Choroid plexus epithelial cell (primary cell): Measurements from ENCODE around the gene MAP1S.

Experiments used
- DNase-seq: peaks from one replicate; pipeline ENCODE4 v3.0.0-alpha.2; 2010; ENCODE audit warnings: low read depth
- H3K4me3 ChIP-seq: 2 replicates; pipeline ENCODE4 v1.5.1; 2011; ENCODE audit warnings: low read depth, mild to moderate bottlenecking, control low read depth, low read length, moderate library complexity
- TF ChIP-seq, protein P1 (sequence below): conservative IDR thresholded peaks from 2 replicates; pipeline ENCODE4 v1.5.1; 2011; ENCODE audit warnings: low read depth, mild to moderate bottlenecking, control low read depth, inconsistent platforms, low read length, moderate library complexity

The MAP1S gene

DNA sequence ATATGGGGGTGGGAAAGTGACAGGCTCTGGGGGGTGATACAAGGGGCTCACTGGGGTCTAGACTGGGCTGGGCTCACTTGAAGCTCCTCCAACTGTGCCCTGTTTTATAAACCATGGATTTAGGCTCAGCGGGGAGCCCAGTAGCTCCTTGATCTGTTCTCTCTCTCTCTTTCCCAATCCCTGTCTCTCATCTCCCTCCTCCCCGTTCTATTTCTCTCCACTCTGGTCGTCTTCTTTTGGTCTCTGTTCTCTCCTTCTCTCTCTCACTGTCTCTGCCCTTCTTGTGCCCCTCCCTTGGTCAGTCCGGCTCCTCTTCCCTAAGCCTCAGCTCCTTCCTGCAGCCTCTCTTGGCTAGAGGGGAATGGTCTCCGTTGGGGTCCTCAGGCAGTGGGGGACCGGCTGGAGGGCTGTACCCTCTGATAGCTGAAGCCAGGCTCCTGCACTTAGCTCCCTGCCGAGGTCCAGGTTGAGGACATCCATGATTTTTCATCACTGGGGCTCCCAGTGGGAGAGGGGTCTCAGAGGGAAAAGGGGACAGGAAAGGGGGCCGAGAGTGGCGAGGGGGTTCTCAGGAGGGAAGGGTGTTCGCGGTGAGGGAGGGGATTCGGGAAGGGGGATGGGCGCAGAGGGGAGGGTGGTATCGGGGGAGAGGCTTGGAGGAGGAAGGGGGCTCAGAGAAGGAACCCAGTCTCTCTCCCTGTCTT, 39.6 kb upstream of the MAP1S start:
- no peak for DNase-seq
- TF ChIP-seq, protein P1, sequence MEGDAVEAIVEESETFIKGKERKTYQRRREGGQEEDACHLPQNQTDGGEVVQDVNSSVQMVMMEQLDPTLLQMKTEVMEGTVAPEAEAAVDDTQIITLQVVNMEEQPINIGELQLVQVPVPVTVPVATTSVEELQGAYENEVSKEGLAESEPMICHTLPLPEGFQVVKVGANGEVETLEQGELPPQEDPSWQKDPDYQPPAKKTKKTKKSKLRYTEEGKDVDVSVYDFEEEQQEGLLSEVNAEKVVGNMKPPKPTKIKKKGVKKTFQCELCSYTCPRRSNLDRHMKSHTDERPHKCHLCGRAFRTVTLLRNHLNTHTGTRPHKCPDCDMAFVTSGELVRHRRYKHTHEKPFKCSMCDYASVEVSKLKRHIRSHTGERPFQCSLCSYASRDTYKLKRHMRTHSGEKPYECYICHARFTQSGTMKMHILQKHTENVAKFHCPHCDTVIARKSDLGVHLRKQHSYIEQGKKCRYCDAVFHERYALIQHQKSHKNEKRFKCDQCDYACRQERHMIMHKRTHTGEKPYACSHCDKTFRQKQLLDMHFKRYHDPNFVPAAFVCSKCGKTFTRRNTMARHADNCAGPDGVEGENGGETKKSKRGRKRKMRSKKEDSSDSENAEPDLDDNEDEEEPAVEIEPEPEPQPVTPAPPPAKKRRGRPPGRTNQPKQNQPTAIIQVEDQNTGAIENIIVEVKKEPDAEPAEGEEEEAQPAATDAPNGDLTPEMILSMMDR: no peak
- H3K4me3 ChIP-seq: no peak overlapping the region

GRCh38 chr19:17680230-17680722, 39.0 kb upstream of the MAP1S start:
- peak; percentile 52 for DNase-seq
- TF ChIP-seq, protein P1: no peak
- no peak overlapping the region for H3K4me3 ChIP-seq

DNA sequence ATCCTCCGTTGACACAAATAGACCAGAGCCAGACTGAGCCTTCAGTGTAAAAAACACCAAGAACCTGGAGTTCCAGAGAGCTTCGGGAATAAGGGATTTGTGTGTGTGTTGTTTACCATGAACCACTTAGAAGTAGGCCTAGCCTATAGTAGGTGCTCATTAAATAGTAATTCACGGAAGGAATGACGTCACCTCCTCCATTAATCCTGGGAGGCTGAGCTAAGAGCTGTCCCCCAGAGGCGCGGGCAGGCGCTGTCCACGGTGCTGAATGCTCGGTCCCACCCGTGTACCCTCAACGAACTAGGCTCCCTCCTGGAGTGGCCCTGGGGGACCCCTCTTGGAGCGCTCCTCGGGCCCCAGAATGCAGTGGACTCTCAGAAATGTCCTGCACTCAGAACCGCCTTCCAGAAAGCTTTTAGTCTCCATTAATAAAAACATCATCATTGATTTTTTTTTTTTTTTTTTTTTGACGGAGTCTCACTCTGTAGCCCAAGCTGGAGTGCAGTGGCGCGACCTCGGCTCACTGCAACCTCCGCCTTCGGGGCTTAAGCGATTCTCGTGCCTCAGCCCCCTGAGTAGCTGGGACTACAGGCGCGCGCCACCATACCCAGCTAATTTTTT, 37.7 kb upstream of the MAP1S start:
- DNase-seq: peak; percentile 49
- TF ChIP-seq, protein P1: no peak

DNA sequence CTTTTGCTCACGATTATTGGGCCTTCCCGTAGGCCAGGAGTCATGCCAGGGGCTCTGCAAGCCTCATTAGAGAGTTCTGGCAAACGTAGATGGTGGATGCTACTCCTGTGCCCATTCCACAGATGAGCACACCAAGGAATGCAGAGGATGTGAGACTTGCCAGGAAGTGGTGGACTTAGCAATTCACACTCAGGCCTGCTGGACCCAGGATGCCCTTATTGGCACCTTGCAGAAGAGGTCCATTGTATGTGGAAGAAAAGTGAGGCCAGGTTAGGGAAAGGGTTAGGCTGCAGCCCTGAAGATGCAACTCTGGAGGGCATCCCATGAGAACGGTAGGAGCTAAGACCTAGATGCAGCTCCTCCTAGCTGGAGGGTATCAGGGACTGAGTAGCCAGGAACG, 37.0 kb upstream of the MAP1S start:
- H3K4me3 ChIP-seq: no peak overlapping the region
- TF ChIP-seq, protein P1: no peak
- no peak for DNase-seq

More for the DNA sequence above, 37.7 kb upstream of the MAP1S start:
- H3K4me3 ChIP-seq: no peak overlapping the region

GRCh38 chr19:17683078-17683477, 36.2 kb upstream of the MAP1S start:
- no peak for DNase-seq
- H3K4me3 ChIP-seq: no peak overlapping the region
- TF ChIP-seq, protein P1: no peak

GRCh38 chr19:17684256-17684655, 35.0 kb upstream of the MAP1S start:
- H3K4me3 ChIP-seq: no peak overlapping the region
- TF ChIP-seq, protein P1: no peak

More at GRCh38 chr19:17684256-17684655, 35.0 kb upstream of the MAP1S start:
- no peak for DNase-seq
